HepG2 (cell line): ENCODE measurements around the gene NSMCE1. TPM values are rescaled to one million over a fixed set of nuclear protein-coding genes. Genes with fewer than 3 reads are reported as not detected.
A peak's percentile ranks its signal among the peaks of the same experiment; 100 is the strongest.

Experiments
- ETV5 ChIP-seq: IDR thresholded peaks from 2 replicates; pipeline ENCODE4 v1.6.1; 2018; ENCODE audit warnings: missing biosample characterization, missing genetic modification reagents, inconsistent platforms, borderline replicate concordance
- FOXP1 ChIP-seq, 2 experiments: fragments of 450-650 bp in 1 of 2; IDR thresholded peaks; 2 replicates each; pipeline ENCODE4 v1.6.1; 2017 to 2018; ENCODE audit warnings: antibody characterized with exemption in 1 of 2
- GATAD1 ChIP-seq: IDR thresholded peaks from 2 replicates; pipeline ENCODE4 v1.6.1; 2016; ENCODE audit warnings: missing genetic modification reagents, missing compliant biosample characterization
- HNRNPUL1 ChIP-seq: fragments of 200-400 bp; formaldehyde crosslinking; IDR thresholded peaks from 2 replicates; pipeline ENCODE4 v1.6.1; 2017; ENCODE audit warnings: low read depth, mild to moderate bottlenecking, low read length, moderate library complexity
- IKZF1 ChIP-seq: fragments of 450-650 bp; IDR thresholded peaks from 2 replicates; pipeline ENCODE4 v1.7.1; 2016
- NCOA5 ChIP-seq: sonication (generic); formaldehyde crosslinking; IDR thresholded peaks from 2 replicates; pipeline ENCODE4 v1.4.0; 2020; ENCODE audit warnings: missing genetic modification reagents
- PHB2 ChIP-seq: fragments of 450-650 bp; IDR thresholded peaks from 2 replicates; pipeline ENCODE4 v1.6.1; 2018; ENCODE audit not compliant: partially characterized antibody
- ZBTB8A ChIP-seq: sonication (generic); formaldehyde crosslinking; IDR thresholded peaks from 2 replicates; pipeline ENCODE4 v1.4.0; 2020; ENCODE audit warnings: mild to moderate bottlenecking, low read depth, missing genetic modification reagents, borderline replicate concordance
- ZNF296 ChIP-seq: sonication (generic); formaldehyde crosslinking; conservative IDR thresholded peaks from 2 replicates; pipeline ENCODE4 v1.5.0; 2020; ENCODE audit warnings: mild to moderate bottlenecking, missing genetic modification reagents
- ZNF337 ChIP-seq: sonication (generic); formaldehyde crosslinking; IDR thresholded peaks from 2 replicates; pipeline ENCODE4 v1.5.1; 2020; ENCODE audit warnings: missing genetic modification reagents, low read depth, mild to moderate bottlenecking, borderline replicate concordance
- ZNF34 ChIP-seq: sonication (generic); formaldehyde crosslinking; IDR thresholded peaks from 2 replicates; pipeline ENCODE4 v1.4.0; 2020; ENCODE audit warnings: mild to moderate bottlenecking, missing genetic modification reagents, borderline replicate concordance
- ZNF567 ChIP-seq: sonication (generic); formaldehyde crosslinking; IDR thresholded peaks from 2 replicates; pipeline ENCODE4 v1.8.1; 2023; ENCODE audit warnings: mild to moderate bottlenecking, missing genetic modification reagents, borderline replicate concordance
- ZNF749 ChIP-seq: sonication (generic); formaldehyde crosslinking; IDR thresholded peaks from 2 replicates; pipeline ENCODE4 v1.8.0; 2022; ENCODE audit warnings: mild to moderate bottlenecking, missing genetic modification reagents, moderate library complexity, borderline replicate concordance
- polyA plus RNA-seq, 8 experiments: library from polyadenylated mRNA; depleted of rRNA in 3 of 8; stranded (reverse) in 7 of 8; unstranded in 1 of 8; fragments of >200 nt; fragmentation: Illumina TruSeq in 4 of 8; extraction: Trizol in 4 of 8; gene quantifications; 2 replicates each; pipeline versions ENCODE4 v1.2.1 to v1.2.3, GENCODE V29; 2011 to 2016; ENCODE audit warnings: low read depth in 4 of 8, missing spikeins in 1 of 8, mixed read lengths in 1 of 8; ENCODE audit not compliant: insufficient read depth in 1 of 8
- total RNA-seq, 5 experiments: library from RNA; depleted of rRNA; stranded (reverse); fragments of >200 nt; fragmentation: Illumina TruSeq; extraction: Trizol; gene quantifications; 2 replicates each; pipeline ENCODE4 v1.2.3, GENCODE V29; 2016; ENCODE audit warnings: low read depth in 1 of 5
- TF ChIP-seq, protein P1 (sequence below): sonication (generic); formaldehyde crosslinking; IDR thresholded peaks from 2 replicates; pipeline ENCODE4 v1.4.0; 2020; ENCODE audit warnings: missing genetic modification reagents, borderline replicate concordance
- TF ChIP-seq, protein P2 (sequence below): sonication (generic); formaldehyde crosslinking; IDR thresholded peaks from 2 replicates; pipeline ENCODE4 v1.4.0; 2020; ENCODE audit warnings: missing genetic modification reagents, borderline replicate concordance
- TF ChIP-seq, protein P3 (sequence below): sonication (generic); formaldehyde crosslinking; IDR thresholded peaks from 2 replicates; pipeline ENCODE4 v1.4.0; 2020; ENCODE audit warnings: missing genetic modification reagents
- TF ChIP-seq, protein P4 (sequence below): sonication (generic); formaldehyde crosslinking; IDR thresholded peaks from 2 replicates; pipeline ENCODE4 v1.8.1; 2023; ENCODE audit warnings: missing genetic modification reagents, inconsistent platforms, borderline replicate concordance

NSMCE1 gene
- total and polyA plus RNA-seq, 2 of the 13 experiments (the other 11 are each of a cell fraction or from before 2014, with no cell fraction given), result 42.7 to 52.9 TPM

DNA sequence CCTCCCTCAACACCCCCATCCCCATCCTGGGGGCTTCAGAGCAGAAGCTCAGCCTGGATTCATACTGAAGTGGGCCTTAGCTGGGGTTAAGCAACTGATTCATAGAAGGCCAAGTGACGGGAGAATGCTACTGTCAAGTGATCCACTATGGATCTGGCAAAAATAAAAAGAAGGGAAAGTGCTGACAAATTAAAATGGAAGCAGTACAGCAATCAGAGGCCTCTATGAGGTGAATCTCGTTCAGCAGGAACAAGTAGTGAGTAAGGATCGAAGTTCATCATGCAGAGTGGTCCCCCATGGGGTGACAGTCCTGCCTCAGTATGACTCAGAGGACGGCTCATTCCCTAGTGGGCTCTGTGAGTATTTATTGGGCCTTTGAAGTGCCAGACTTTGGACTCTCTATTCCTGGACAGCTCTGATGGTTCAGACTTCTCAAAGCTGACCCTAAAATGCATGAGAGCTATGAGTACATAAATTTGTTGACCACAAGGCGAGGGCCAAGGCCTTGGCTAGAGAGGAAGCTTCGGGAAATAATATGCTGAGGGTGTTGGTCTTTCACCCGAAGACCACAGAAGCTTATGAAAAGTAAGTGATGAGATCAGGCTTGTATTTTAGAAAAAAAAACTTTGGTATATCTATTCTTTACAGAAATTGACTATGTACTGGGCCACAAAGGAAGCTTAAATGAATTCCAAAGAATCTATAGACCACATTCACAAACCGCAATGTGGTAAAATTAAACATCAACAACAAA is 5.3 kb upstream of the NSMCE1 start (continued):
- TF ChIP-seq, protein P1, sequence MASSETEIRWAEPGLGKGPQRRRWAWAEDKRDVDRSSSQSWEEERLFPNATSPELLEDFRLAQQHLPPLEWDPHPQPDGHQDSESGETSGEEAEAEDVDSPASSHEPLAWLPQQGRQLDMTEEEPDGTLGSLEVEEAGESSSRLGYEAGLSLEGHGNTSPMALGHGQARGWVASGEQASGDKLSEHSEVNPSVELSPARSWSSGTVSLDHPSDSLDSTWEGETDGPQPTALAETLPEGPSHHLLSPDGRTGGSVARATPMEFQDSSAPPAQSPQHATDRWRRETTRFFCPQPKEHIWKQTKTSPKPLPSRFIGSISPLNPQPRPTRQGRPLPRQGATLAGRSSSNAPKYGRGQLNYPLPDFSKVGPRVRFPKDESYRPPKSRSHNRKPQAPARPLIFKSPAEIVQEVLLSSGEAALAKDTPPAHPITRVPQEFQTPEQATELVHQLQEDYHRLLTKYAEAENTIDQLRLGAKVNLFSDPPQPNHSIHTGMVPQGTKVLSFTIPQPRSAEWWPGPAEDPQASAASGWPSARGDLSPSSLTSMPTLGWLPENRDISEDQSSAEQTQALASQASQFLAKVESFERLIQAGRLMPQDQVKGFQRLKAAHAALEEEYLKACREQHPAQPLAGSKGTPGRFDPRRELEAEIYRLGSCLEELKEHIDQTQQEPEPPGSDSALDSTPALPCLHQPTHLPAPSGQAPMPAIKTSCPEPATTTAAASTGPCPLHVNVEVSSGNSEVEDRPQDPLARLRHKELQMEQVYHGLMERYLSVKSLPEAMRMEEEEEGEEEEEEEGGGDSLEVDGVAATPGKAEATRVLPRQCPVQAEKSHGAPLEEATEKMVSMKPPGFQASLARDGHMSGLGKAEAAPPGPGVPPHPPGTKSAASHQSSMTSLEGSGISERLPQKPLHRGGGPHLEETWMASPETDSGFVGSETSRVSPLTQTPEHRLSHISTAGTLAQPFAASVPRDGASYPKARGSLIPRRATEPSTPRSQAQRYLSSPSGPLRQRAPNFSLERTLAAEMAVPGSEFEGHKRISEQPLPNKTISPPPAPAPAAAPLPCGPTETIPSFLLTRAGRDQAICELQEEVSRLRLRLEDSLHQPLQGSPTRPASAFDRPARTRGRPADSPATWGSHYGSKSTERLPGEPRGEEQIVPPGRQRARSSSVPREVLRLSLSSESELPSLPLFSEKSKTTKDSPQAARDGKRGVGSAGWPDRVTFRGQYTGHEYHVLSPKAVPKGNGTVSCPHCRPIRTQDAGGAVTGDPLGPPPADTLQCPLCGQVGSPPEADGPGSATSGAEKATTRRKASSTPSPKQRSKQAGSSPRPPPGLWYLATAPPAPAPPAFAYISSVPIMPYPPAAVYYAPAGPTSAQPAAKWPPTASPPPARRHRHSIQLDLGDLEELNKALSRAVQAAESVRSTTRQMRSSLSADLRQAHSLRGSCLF, result no peak
- TF ChIP-seq IKZF1 (no peak), ZNF337 (CRISPR knock-in tag) (peak; percentile 67), PHB2 (no peak), HNRNPUL1 (no peak), ZBTB8A (no peak), ZNF567 (CRISPR knock-in tag) (peak; percentile 96), ZNF34 (CRISPR knock-in tag) (no peak), ZNF296 (CRISPR knock-in tag) (no peak), ETV5 (CRISPR knock-in tag) (peak; percentile 83; the same call in 1 of the 2 replicates), GATAD1 (CRISPR knock-in tag) (peak; percentile 59; the same call in 1 of the 2 replicates), NCOA5 (no peak), ZNF749 (no peak; the same call in 1 of the 2 replicates), FOXP1 (IDR thresholded peaks at IDR 0.05) (peak; percentile 65; the same call in 1 of the 2 replicates), FOXP1 (CRISPR knock-in tag; IDR thresholded peaks at IDR 0.05) (peak; percentile 95)
- TF ChIP-seq, protein P2, sequence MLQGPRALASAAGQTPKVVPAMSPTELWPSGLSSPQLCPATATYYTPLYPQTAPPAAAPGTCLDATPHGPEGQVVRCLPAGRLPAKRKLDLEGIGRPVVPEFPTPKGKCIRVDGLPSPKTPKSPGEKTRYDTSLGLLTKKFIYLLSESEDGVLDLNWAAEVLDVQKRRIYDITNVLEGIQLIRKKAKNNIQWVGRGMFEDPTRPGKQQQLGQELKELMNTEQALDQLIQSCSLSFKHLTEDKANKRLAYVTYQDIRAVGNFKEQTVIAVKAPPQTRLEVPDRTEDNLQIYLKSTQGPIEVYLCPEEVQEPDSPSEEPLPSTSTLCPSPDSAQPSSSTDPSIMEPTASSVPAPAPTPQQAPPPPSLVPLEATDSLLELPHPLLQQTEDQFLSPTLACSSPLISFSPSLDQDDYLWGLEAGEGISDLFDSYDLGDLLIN (CRISPR knock-in tag), result no peak
- TF ChIP-seq, protein P3, sequence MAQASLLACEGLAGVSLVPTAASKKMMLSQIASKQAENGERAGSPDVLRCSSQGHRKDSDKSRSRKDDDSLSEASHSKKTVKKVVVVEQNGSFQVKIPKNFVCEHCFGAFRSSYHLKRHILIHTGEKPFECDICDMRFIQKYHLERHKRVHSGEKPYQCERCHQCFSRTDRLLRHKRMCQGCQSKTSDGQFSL (CRISPR knock-in tag), result no peak
- TF ChIP-seq, protein P4, sequence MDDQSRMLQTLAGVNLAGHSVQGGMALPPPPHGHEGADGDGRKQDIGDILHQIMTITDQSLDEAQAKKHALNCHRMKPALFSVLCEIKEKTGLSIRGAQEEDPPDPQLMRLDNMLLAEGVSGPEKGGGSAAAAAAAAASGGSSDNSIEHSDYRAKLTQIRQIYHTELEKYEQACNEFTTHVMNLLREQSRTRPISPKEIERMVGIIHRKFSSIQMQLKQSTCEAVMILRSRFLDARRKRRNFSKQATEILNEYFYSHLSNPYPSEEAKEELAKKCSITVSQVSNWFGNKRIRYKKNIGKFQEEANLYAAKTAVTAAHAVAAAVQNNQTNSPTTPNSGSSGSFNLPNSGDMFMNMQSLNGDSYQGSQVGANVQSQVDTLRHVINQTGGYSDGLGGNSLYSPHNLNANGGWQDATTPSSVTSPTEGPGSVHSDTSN, result no peak
